ENCODE measurements around the gene NTRK3.
A peak's percentile ranks its signal among the peaks of the same experiment; 100 is the strongest.

Gene NTRK3

DNA sequence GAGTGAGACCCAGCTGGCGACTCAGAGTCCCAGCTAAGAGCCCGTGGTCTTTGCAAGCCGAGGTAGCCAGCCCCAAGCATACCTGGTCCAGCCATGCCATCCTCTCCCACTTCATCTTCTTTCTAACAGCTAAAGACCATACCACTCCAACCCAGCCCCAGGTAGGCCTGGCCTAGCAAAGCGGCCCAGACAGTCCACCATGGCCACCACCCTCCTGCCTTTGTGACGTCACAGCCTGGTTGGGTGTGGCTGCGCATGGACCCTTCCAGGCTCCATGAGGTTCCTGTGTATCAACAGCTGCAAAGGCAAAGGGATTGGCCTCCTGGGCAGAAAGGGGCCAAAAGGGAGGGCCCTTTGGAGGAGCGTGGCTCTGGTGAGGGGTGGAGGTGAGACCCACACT, 4.1 kb downstream of the NTRK3 start:
- in situ Hi-C loops (cut with HindIII; ENCODE audit: low sequenced_read_pairs): loop anchor here (5.0 kb wide), 1 partner anchor 1105 kb away; no protein-coding TSS in a partner anchor
- TF ChIP-seq, protein P1, sequence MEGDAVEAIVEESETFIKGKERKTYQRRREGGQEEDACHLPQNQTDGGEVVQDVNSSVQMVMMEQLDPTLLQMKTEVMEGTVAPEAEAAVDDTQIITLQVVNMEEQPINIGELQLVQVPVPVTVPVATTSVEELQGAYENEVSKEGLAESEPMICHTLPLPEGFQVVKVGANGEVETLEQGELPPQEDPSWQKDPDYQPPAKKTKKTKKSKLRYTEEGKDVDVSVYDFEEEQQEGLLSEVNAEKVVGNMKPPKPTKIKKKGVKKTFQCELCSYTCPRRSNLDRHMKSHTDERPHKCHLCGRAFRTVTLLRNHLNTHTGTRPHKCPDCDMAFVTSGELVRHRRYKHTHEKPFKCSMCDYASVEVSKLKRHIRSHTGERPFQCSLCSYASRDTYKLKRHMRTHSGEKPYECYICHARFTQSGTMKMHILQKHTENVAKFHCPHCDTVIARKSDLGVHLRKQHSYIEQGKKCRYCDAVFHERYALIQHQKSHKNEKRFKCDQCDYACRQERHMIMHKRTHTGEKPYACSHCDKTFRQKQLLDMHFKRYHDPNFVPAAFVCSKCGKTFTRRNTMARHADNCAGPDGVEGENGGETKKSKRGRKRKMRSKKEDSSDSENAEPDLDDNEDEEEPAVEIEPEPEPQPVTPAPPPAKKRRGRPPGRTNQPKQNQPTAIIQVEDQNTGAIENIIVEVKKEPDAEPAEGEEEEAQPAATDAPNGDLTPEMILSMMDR (IDR thresholded peaks at IDR 0.05; ENCODE audit: low read depth, low read length, missing control alignments): no peak

DNA sequence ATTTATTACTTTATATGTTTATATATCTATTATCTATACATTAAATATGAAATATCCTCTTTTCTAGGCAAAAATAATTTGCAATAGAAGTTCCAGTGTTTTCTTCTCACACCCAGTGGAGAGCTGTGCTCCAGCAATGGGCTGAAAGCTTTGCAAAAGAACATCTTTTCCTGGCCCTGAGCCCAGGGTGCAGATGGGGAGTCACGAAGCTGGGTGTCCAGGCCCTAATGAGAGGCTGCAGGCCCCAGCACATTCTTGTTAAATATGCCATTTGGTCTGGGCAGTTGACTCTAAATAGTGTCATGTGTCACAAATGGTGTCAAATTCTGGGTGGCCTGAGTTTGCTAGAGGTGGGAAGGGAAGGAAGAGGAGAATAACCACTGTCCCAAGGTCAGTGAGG, 5.7 kb downstream of the NTRK3 start:
- TF ChIP-seq, protein P1 (IDR thresholded peaks at IDR 0.05; ENCODE audit: low read depth, low read length, missing control alignments): no peak
- H3K4me3 ChIP-seq (ENCODE audit: low read depth, low read length): no peak overlapping the region
- in situ Hi-C loops (cut with HindIII; ENCODE audit: low sequenced_read_pairs): loop anchor here (5.0 kb wide), 1 partner anchor 1104 kb away; no protein-coding TSS in a partner anchor
- DNase-seq (ENCODE audit: low read depth): no peak

More for the DNA sequence above, 4.1 kb downstream of the NTRK3 start:
- DNase-seq (ENCODE audit: low read depth): no peak
- no peak overlapping the region for H3K4me3 ChIP-seq (ENCODE audit: low read depth, low read length)

DNA sequence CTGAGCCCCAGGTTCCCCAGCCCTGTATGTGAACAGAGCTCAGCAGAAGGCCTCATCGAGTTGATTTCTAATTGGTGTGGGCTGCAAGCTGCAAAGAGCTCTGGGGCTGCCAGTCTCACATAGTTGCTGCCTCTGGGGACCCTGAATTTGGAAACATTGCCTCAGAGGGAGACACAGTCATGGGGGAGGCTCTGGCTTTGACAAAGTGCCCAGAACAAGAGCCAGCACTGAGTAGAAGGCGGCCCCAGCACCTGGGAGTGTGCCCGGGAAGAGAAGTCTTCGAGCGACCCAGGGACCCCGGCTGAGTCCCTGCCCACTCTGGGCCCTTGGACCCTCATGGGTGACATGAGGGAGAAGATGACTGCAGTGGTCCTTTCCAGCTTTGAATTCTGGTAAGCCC, 7.3 kb downstream of the NTRK3 start:
- no peak overlapping the region for H3K4me3 ChIP-seq (ENCODE audit: low read depth, low read length)
- in situ Hi-C loops (cut with HindIII; ENCODE audit: low sequenced_read_pairs): loop anchor here (5.0 kb wide), 1 partner anchor 57 kb away; no protein-coding TSS in a partner anchor
- DNase-seq (ENCODE audit: low read depth): no peak
- TF ChIP-seq, protein P1 (IDR thresholded peaks at IDR 0.05; ENCODE audit: low read depth, low read length, missing control alignments): no peak

DNA sequence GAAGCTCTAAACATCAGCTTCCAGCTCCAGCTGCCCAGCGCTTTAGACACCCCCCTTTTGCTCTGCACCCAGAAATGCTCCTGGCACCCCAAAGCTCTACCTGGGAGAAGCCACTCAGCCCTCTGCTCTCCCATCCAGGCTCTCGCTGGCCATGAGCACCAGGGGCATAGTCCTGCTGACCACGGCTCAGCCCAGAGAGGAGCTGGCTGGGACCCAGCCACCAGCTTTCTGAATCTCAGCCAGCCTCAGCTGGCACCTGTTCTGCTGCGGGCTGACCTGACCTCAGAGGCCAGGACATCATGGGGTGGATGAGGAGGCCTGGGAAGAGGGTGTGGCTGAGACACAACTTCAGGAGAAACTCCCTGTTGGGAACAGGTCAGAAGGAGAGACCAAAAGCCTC, 8.6 kb downstream of the NTRK3 start:
- in situ Hi-C loops (cut with HindIII; ENCODE audit: low sequenced_read_pairs): loop anchor here (5.0 kb wide), 1 partner anchor 56 kb away; no protein-coding TSS in a partner anchor
- DNase-seq (ENCODE audit: low read depth): no peak
- no peak overlapping the region for H3K4me3 ChIP-seq (ENCODE audit: low read depth, low read length)
- TF ChIP-seq, protein P1 (IDR thresholded peaks at IDR 0.05; ENCODE audit: low read depth, low read length, missing control alignments): no peak

DNA sequence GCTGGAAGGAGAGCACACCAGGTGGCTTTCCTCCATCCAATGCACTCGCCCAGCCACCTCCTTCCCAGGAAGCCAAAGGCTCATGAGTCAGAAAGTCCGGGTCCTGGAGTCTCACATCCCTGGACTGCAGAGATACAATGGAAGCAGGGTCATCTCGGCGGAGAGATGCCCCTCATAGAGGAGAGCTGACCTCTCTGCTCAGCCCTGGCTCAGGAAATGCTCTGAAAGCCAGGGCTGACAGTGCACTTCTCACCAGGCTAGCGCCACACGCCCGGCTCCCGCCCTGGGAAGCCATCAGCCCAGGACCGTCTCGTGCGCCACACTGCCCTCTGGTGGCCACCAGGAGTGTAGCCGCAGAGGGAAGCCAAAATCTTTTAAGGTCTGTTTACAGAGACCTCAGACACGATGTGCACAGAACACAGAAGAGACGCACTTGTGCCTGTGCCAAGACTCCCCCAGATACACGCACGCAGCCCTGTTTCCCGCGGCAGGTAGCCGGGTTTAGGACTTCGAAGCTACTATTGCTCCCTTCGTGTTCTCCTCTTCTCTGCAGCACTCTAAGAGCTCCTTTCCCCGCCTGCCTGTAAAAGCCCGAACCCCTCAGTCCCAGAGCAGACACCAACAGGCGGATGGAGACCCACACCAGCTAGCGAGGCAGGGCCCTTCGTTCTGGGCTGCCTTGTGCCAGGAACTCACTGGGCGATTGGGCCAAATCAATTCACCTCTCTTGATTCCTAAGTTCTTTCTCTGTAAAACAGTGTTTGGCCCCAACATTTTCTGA, 9.7 kb downstream of the NTRK3 start:
- peak overlapping the region; percentile 22 for H3K4me3 ChIP-seq (ENCODE audit: low read depth, low read length)
- TF ChIP-seq, protein P1 (IDR thresholded peaks at IDR 0.05; ENCODE audit: low read depth, low read length, missing control alignments): peak; percentile 92
- DNase-seq (ENCODE audit: low read depth): peak; percentile 42
- in situ Hi-C loops (cut with HindIII; ENCODE audit: low sequenced_read_pairs): loop anchor here (5.0 kb wide), 1 partner anchor 55 kb away; no protein-coding TSS in a partner anchor

DNA sequence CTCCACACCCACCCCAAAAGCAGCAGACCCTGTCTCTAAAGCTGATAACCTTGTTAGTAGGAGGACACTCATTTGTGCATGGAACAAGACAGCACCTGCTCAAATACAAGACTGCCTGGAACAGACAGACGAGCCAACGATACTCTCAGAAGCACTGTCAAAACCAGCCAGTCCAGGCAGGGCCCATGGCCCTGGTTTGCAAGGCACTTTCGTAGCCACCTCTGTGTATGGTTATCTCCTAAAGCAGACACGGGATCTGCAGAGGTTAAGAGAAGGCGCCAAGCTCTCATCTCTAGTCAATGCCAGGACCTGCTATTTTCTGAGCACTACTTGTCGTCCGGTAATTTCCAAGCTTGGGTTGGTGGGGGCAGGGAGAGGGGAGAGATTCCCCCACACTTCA, 10.5 kb downstream of the NTRK3 start:
- TF ChIP-seq, protein P1 (IDR thresholded peaks at IDR 0.05; ENCODE audit: low read depth, low read length, missing control alignments): no peak
- in situ Hi-C loops (cut with HindIII; ENCODE audit: low sequenced_read_pairs): loop anchor here (5.0 kb wide), 1 partner anchor 54 kb away; no protein-coding TSS in a partner anchor
- no peak for DNase-seq (ENCODE audit: low read depth)
- no peak overlapping the region for H3K4me3 ChIP-seq (ENCODE audit: low read depth, low read length)
